D721Med (cell line): Measurements from ENCODE around the gene NTSR2.

Source experiments
- DNase-seq: peaks from one replicate; pipeline ENCODE4 v3.0.0; 2011; ENCODE audit warnings: low spot score; ENCODE audit not compliant: insufficient read length
- FAIRE-seq: peaks from 2 replicates; lab custom pipeline; 2011; peaks lifted over from hg19 to GRCh38; lab: Jason Lieb, UNC
- CTCF ChIP-seq: IDR thresholded peaks from 2 replicates; pipeline ENCODE4 v1.5.1; 2012; ENCODE audit warnings: mild to moderate bottlenecking, control low read depth; ENCODE audit not compliant: insufficient read depth; ENCODE audit errors: missing control alignments

The NTSR2 gene

DNA sequence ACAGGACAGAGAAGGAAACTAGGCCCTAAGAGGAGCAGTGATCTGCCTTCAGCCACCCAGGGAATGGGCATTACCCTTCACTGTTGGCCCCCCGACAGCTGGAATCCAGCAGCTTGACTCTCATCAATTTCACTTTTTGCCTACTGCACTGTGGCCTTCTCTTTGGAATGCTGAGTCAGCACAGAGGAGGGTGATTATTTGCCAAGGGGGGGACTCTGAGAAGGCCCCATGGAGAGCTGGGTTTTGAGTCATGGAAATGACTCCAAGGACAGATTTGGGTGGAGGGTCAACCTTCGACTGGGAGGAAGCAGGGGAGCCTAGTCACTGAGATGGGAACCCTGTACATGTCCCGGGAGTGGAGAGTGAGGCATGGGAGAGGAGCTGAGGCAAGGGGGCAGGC, 38.1 kb upstream of the NTSR2 start:
- FAIRE-seq, result no peak
- no peak for DNase-seq
- no peak for TF ChIP-seq CTCF

- DNase-seq, result no peak
- TF ChIP-seq CTCF, result no peak
- FAIRE-seq, result no peak
Observed at GRCh38 chr2:11705711-11706110, 35.7 kb upstream of the NTSR2 start.

DNA sequence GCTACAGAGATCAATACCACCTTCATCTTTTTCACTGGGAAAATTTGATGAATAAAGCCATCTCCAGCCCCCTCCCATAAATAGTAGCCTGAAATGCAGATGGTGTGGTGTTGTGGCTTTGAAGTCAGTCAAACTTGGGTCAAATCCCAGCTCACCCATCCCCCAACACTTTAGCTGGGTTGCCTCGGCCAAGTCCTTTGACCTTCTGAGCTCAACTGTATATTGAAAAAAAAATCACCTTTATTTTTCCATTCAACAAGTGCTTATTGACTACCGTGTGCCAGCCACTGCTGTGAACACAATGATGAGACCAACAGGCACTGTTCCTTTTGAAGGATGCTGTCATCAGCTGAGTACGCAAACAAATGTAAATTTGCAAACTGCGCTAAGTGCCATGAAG, 35.1 kb upstream of the NTSR2 start:
- no peak for TF ChIP-seq CTCF
- no peak for FAIRE-seq
- DNase-seq, result no peak

- DNase-seq (no peak), FAIRE-seq (no peak)
- TF ChIP-seq CTCF, result no peak
Observed at GRCh38 chr2:11703700-11704099, 33.7 kb upstream of the NTSR2 start.

DNA sequence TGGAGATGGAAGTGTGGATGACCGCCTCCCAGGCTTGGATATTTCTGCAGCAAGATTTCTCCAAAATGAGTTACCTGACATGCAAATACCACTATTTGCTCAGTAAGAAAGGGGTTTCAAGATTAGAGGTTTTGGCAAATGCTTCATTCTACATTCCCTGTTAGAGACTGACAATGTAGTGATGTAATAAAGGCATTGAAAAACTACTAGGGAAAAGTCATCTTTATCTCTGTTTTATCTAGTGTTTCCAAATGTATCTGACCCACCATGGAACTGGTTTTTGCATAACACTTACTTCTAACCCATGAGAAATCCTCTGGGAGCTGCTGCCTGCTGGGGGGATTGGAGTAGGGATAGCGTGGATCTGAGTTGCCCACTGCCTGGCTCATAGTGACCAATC, 33.0 kb upstream of the NTSR2 start:
- TF ChIP-seq CTCF, result no peak
- FAIRE-seq, result no peak
- DNase-seq, result no peak

- DNase-seq (no peak), FAIRE-seq (no peak)
- TF ChIP-seq CTCF, result no peak
Observed at GRCh38 chr2:11701751-11702301, 31.8 kb upstream of the NTSR2 start.

GRCh38 chr2:11701206-11701605, 31.2 kb upstream of the NTSR2 start:
- FAIRE-seq (no peak), DNase-seq (no peak)

More at GRCh38 chr2:11701206-11701605, 31.2 kb upstream of the NTSR2 start:
- TF ChIP-seq CTCF, result no peak
